ENCODE results near the gene BRWD1. TPM values are rescaled to one million over a fixed set of nuclear protein-coding genes. Genes with fewer than 3 reads are reported as not detected.

The BRWD1 gene
- total RNA-seq, 6 experiments from 2014 or later: 18.6 to 26.7 (median 21.9) TPM

GRCh38 chr21:39189857-39190604 is 123.4 kb downstream of the BRWD1 start:
- TF ChIP-seq POLR2A (IDR thresholded peaks at IDR 0.05): no peak
- TF ChIP-seq CTCF (IDR thresholded peaks at IDR 0.05): no peak
- H3K36me3 ChIP-seq: peaks cover 0 to 4% (median 0%) of the 10 kb centered on the region in 4 donors
- no peak for ATAC-seq
- DNase-seq: no peak
- peaks cover 0 to 2% (median 0%) of the 10 kb centered on the region in 4 donors for H3K4me1 ChIP-seq
- intact Hi-C loops (cut with DNase I): no loop called here
- no peak overlapping the region for H3K4me3 ChIP-seq
- H3K27me3 ChIP-seq: no peaks in the 10 kb centered on the region
- H3K9me3 ChIP-seq: no peaks in the 10 kb centered on the region
- no peak overlapping the region for H3K27ac ChIP-seq

- 90% methylated on average over 2 of the region's 2 CpGs for WGBS (ENCODE audit: insufficient coverage, low coverage, low lambda C conversion rate, missing lambda C conversion rate)
- no peak for ATAC-seq
- H3K4me1 ChIP-seq: peaks cover 0 to 11% (median 0%) of the 10 kb centered on the region in 4 donors
- TF ChIP-seq CTCF (IDR thresholded peaks at IDR 0.05) (no peak), POLR2A (IDR thresholded peaks at IDR 0.05) (no peak)
- H3K4me3 ChIP-seq: no peak overlapping the region
- no peak overlapping the region for H3K27ac ChIP-seq
- intact Hi-C loops (cut with DNase I): no loop called here
- no peaks in the 10 kb centered on the region for H3K27me3 ChIP-seq
- H3K36me3 ChIP-seq: peaks cover 0 to under 1% (median 0%) of the 10 kb centered on the region in 4 donors
- H3K9me3 ChIP-seq: no peaks in the 10 kb centered on the region
- no peak for DNase-seq
Measured at GRCh38 chr21:39188521-39189139, 124.8 kb downstream of the BRWD1 start.

- intact Hi-C loops (cut with DNase I): no loop called here
- Histone ChIP-seq H3K36me3 (no peaks in the 10 kb centered on the region), H3K9me3 (no peaks in the 10 kb centered on the region), H3K27ac (no peak overlapping the region), H3K4me3 (no peak overlapping the region), H3K4me1 (peaks cover 0 to 14% (median 2%) of the 10 kb centered on the region in 4 donors), H3K27me3 (no peaks in the 10 kb centered on the region)
- DNase-seq: no peak
- TF ChIP-seq CTCF (IDR thresholded peaks at IDR 0.05): no peak
- TF ChIP-seq POLR2A (IDR thresholded peaks at IDR 0.05): no peak
- ATAC-seq: no peak
- WGBS (ENCODE audit: insufficient coverage, low coverage, low lambda C conversion rate, missing lambda C conversion rate): 90% methylated on average over 5 of the region's 5 CpGs
Measured at GRCh38 chr21:39187141-39187540, 126.3 kb downstream of the BRWD1 start.

- intact Hi-C loops (cut with DNase I): no loop called here
- no peaks in the 10 kb centered on the region for H3K27me3 ChIP-seq
- DNase-seq (no peak), ATAC-seq (no peak)
- peaks cover 0 to 15% (median 2%) of the 10 kb centered on the region in 4 donors for H3K4me1 ChIP-seq
- no peak overlapping the region for H3K4me3 ChIP-seq
- no peaks in the 10 kb centered on the region for H3K9me3 ChIP-seq
- H3K27ac ChIP-seq: no peak overlapping the region
- H3K36me3 ChIP-seq: no peaks in the 10 kb centered on the region
- TF ChIP-seq CTCF (IDR thresholded peaks at IDR 0.05): no peak
- TF ChIP-seq POLR2A (IDR thresholded peaks at IDR 0.05): no peak
Measured at GRCh38 chr21:39186676-39187075, 126.8 kb downstream of the BRWD1 start.
